NCI-H146 treated with DMSO at 0.1 percent for 48 hours (cell line): ENCODE results near the gene PRKAG2.
"Not testable (repeated sequence)": the region's sequence is repeated elsewhere in the genome, so short reads cannot be mapped to it uniquely, and the experiment has no call there.

Experiments used
- DNase-seq: peaks from one replicate; lab custom pipeline; 2025; ENCODE audit not compliant: unreplicated experiment; lab: John Stamatoyannopoulos, UW

The PRKAG2 gene

DNA sequence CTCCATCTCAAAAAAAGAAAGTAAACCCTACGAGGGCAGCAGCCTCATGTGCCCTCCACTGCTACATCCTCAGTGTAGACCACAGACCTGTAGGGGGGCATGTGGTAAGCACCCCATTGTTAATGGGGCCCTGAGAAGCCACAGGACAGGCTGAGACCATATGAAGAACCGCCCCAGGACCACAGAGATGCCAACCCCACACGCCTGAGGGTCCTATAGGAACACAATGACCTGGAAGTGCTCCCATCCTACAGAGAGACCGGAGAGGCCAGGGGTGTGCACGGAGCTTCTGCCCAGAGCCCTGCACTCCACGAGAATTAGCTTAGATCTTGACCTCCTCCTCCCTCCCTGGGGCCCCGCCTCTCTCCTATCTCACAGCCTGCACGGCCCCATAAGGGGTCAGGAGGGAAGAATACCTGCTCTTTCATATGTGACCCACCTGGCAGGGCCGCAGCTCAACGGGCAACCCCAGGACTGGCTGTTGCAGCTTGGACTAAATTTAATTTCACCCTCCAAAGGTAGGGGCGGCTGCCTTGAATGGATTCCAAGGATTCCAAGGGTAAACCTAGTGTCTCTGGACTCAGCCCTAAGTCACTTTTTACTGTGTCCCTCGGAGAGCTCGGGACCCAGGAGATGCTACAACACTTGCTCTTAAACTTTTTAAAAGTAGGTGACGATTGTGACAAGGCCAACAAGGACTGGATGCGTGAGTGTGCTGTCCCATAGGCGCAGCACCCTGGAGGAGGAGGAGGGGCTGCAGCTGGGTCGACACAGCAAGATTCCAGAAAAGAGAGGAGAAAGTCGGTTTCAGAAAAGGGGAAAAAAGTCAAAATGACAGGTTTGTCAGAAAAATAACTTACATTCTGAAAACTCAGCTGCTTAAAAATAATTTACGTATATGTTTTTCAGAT lies 24.2 kb downstream of the PRKAG2 start:
- no peak for DNase-seq

DNA sequence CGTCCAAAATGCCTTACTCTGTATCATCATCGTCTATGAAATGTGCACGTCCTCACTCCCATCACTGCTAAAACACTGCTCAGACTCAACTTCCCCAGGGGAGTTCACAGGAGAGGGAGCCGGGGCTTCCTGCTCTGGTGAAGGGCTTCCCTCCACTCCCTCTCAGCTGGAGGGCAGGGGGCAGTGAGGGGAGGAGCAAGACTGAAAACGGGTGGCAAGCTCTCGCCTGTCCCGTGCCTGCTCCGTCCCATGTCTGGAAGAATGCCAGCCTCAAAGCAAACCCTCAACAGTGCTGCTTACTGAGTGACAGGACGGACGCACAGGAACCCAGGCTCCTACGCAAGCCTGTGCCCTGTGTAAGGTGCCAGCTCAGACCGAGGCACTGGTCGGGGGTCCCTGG lies 25.1 kb downstream of the PRKAG2 start:
- no peak for DNase-seq

DNA sequence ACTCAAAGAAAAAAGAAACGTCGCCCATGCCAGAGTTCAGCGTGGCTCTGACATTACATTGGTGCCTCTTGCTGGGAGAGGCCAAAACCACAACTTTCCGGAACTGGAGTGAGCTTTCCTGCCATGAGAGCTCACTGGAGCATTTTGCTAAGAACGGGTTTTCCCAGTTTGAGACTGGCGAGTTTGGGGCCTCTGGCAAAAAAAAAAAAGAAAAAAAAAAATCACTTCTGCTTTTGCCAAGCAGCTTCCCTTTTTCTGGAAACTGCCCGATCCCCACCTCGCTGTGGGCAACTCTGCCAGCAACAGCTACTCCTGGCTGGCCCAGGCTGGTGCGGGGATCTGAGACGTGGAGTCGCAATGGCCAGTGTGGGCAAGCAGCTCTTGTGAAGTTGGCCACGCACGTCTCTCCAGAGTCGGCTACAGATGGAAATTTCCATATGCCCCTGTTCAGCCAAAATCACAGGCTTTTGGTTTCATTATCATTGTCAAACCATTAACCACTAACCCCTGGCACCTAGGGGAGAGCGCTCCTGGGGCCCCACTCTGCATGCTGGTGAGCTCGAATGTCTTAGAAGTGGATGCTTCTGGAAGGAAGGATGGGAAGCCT lies 25.7 kb downstream of the PRKAG2 start:
- no peak for DNase-seq

DNA sequence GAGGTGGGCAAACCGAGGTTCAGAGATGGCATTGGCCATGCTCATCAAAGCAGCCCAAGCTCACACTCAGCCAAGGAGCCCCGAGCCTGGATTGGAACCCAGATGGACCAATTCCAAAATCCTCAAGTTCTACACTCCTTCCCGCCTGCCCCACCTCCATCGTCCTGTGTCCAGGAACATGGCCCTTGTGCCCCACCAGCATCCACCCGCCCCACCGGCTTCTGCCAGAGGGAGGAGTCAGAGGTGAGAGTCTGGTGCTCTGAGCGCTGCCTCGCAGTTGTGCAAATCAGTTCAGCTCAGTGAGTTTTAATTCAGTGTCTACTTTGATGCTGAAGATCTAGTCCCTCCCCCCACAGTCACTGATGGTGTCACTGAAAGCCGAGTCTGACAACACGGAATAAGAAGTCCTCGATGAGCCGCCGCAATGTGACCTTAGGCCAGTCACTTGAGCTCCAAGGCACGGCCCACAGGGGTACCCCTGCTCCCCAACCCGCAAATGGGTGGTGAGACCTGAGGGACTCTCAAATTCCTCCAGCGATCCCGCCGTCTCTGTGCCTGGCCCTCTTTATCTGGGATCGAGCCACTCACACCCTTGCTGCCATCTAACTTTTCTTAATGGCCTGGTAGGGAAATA lies 26.3 kb downstream of the PRKAG2 start:
- no peak for DNase-seq

DNA sequence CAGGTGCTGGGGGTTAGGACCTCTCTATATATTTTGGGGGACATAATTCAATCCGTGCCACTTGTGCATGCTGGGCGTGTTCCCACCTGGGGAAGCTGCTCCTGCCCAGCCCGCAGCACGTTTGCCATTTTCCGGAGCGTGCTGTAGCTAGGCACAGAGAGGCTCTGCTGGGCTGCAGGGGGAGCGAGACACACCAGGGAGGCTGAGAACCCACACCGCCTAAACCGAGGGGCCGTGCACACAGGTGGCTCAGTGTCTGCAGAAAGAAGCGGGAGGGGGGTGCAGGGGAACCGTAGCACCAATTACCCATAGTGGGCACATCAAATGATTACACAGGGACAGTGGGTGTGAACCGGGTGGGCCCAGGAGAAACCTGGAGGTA lies 27.0 kb downstream of the PRKAG2 start:
- DNase-seq, result no peak

DNA sequence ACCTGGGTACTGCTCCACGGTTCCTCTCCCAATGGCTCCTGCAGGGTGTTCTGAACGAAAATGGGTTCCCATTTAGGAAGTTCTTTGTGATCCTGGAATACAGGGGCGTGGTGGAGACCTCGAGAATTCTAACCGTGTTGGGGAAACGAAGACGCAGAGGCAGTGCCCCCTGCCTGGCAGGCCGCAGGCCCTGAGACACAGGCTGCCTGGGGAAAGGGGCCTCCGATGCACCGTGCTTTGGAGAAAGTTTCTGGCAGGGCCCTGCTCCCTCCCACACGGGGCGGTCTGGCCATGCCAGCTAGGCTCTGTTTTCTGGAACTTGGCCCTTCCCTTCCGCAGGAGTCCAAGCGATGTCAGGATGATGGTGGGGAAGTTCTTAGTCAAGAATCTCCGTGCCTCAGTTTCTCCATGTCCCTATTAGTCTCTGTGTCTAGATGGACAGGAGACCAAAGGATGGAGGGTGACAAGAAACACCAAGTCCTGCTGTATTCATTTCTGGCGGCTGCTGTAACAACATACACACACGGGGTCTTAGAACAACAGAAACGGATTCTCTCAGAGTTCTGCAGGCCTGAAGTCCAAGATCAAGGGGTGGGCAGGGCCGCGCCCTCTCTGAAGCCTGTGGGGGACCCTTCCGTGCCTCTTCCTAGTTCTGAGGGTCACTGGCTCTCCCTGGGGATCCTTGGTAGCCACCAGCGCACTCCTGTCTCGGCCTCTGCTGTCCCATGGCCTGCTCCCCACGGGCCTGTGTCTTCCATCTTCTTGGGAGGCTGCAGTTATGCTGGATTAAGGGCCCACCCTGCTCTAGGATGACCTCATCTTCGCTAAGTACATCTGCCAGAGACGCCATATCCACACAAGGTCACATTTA lies 27.7 kb downstream of the PRKAG2 start:
- DNase-seq, result no peak

GRCh38 chr7:151847681-151848081 lies 29.2 kb downstream of the PRKAG2 start:
- DNase-seq, result no peak

DNA sequence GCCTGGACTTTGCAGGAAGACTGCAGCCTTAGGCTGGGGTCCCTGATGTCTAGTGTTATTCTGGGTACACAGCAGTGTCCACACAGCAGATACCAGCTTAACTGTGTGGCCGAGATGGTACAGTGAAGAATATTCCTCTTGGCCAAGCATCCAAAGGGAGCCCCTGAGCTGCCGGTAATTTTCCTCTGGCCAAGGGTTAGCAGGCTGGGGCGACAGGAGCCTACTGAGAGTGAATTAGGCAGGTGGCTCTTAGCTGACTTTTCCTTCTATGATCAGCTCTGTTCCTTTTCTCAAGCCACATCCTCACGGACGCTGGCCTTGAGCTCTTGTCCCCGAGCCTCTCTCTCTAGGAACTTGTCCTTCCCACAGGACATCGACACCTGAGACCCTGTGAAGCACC lies 29.8 kb downstream of the PRKAG2 start:
- no peak for DNase-seq

DNA sequence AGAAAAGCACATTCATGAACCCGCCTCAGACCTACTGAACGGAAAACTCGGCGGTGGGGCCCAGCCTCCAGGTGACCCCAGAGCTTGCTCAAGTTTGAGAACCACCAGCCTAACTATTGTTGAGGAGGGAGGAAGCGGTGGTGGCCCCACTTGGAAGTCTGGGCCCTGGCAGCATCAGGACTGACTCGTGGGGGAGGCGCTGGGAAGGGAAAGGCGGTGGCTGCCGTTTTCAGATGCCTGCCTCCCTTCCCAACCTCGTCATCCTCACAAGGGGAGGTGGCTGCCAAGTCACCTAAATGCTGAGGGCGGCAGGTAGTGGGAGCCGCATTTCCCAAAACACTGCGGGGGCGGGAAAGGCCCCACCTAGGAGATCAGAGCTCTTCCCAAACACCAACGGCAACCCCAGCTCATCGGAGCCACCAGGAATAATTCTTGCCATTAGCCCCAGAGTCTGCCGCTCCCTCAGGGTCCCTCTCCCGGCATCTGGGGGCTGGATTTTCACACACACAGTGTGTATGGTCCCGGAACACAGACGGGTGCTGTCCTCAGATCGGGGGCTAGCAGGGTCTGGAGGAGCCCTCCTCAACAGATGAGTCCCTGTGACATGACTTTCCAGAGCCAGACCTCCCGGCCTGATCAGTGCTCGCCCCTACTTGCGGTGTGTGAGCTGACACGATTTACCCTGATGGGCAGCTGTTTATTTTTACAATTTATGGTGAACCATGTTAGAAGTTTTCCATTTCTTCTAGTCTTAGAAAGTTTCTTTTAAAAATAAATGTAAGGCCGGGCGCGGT lies 31.3 kb downstream of the PRKAG2 start:
- no peak for DNase-seq

DNA sequence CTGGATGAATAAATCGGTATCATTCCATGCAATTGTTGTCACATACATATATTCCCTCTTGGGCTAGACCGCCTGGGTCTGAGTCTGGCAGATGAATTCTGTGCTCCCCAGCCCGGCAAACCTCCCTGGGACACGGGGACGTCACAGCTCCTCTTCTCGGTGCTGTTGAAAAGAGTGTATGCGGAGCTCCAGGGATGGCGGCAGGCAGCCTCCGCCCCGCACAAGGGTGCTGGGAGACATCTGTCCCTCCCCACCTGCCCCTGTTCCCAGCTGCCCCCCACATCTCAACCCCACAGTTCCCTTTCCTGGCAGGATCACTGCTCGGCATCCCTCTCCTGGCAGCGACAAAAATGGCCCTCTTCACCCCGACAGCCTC lies 32.1 kb downstream of the PRKAG2 start:
- DNase-seq, result no peak

DNA sequence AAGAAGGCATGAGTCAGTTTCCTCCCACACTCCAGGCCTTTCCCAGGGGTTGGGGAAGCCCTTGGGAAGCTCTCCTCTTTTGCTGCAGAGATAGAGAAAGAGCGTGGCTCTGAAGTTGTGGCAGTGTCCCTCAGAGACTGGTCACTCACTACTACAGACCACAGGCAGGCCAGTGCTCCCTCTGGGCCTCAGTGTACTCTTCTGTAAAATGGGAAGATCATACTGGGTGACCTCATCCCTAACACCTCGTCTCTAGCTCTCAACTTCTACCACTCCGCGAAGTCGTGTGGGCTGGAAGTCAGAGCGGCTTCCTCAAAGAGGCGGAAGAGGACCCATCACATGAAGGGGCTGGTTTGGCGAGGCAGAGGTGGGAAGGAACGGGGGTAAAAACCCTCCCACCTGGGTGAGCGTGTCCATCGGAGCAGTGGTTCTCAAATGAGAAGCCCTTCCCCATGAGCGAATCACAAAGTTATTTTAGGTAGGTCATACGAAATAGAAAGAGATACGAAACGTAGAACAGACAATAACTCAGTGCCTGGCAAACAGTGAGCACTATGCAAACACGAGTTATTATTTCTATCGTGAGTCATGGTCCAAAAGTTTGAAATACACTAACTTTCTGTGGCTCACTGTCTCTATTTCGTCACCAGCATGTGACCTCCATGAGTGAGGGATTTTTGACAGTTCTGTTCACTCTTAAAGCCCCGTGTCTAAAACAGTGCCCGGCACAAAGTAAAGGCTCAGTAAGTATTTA lies 32.7 kb downstream of the PRKAG2 start:
- DNase-seq, result no peak

GRCh38 chr7:151843181-151843580 lies 33.7 kb downstream of the PRKAG2 start:
- no peak for DNase-seq

- DNase-seq, result not testable (repeated sequence)
These were observed 35.4 kb downstream of the PRKAG2 start for GRCh38 chr7:151841395-151842051.

GRCh38 chr7:151840088-151840910 lies 36.6 kb downstream of the PRKAG2 start:
- no peak for DNase-seq

- DNase-seq, result no peak
These were observed 37.4 kb downstream of the PRKAG2 start for GRCh38 chr7:151839451-151839921.

DNA sequence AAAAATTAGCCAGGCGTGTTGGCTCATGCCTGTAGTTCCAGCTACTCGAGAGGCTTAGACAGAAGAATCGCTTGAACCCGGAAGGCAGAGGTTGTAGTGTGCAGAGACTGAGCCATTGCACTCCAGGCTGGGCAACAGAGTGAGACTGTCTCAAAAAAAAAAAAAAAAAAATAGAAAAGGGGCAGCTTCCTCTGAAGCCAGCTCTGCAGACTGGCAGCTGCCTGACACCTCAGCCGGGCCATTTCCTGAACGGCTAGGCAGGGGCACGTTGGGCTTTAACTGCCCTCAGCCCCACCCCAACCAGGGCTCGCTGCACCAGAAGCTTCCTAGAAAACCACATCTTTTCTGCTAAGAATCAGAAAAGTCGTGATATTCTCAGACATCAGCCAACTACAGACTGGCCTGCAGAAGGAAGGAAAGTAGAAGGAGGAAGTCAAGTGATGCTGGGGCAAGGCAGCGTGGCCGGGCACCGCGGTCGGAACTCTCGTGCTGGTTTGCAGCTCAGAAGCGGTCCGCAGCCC lies 38.0 kb downstream of the PRKAG2 start:
- no peak for DNase-seq

DNA sequence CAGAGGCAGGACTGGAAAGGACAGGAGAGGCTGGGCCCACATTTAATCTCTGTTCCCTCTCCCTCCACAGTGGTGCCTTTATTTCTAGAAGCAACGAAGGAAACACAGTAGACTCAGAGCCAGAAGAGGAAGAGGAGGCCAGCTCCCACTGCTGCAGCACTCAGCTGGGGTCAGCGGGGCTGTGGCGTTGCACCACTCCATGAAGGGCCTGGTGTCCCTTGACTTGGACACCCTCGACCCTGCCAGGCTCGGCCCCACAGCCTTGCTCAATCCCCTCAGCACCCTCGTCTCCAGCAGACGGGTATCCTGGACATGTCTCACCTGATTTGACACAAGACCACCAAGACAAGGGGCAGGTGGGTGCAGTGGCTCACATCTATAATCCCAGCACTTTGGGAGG lies 38.8 kb downstream of the PRKAG2 start:
- no peak for DNase-seq
